Measurements from ENCODE around the gene XCR1.

- TF ChIP-seq CTCF (IDR thresholded peaks at IDR 0.05 in 8 of 11, conservative IDR thresholded peaks at IDR 0.05 in 3 of 11) (no peak), POLR2A (IDR thresholded peaks at IDR 0.05) (no peak), POLR2AphosphoS5 (IDR thresholded peaks at IDR 0.05) (peak in 1 of 3 donors; percentile 2)
These were observed 20.8 kb downstream of the XCR1 start for GRCh38 chr3:46006238-46007032.
